ENCODE measurements around the gene FNIP2. TPM values are rescaled to one million over a fixed set of nuclear protein-coding genes. Genes with fewer than 3 reads are reported as not detected.
"Not testable (repeated sequence)": the region's sequence is repeated elsewhere in the genome, so short reads cannot be mapped to it uniquely, and the experiment has no call there.

The FNIP2 gene
- total and polyA plus RNA-seq, 2 experiments from 2014 or later = 1.8 to 22.4 TPM

- in situ Hi-C loops (cut with MboI) = loop anchor here (10.0 kb wide), 1 partner anchor 466 kb away; no protein-coding TSS in a partner anchor
Measured at GRCh38 chr4:158738866-158739265, 30.0 kb upstream of the FNIP2 start.

GRCh38 chr4:158739600-158739999 is 29.2 kb upstream of the FNIP2 start:
- H3K9me2 ChIP-seq (ENCODE audit: insufficient read depth) = no peaks in the 10 kb centered on the region
- DNase-seq = no peak
- no peak overlapping the region for H2AFZ ChIP-seq
- H3F3A ChIP-seq (ENCODE audit: insufficient read depth) = no peaks in the 10 kb centered on the region
- H3K4me3 ChIP-seq = no peak overlapping the region
- no peaks in the 10 kb centered on the region for H4K20me1 ChIP-seq (ENCODE audit: insufficient read depth)
- H3K79me2 ChIP-seq (ENCODE audit: insufficient read depth) = no peaks in the 10 kb centered on the region
- no peaks in the 10 kb centered on the region for H3K4me1 ChIP-seq (ENCODE audit: insufficient read depth)
- in situ Hi-C loops (cut with MboI) = loop anchor here (10.0 kb wide), 1 partner anchor 465 kb away; no protein-coding TSS in a partner anchor
- no peaks in the 10 kb centered on the region; the same call in 1 of the 2 replicates for H3K27me3 ChIP-seq (replicated peaks; ENCODE audit: insufficient read depth)
- TF ChIP-seq EZH2phosphoT487 (IDR thresholded peaks at IDR 0.05; ENCODE audit: insufficient read depth, low read depth) (no peak), EZH2 (IDR thresholded peaks at IDR 0.05; ENCODE audit: insufficient read depth, poor library complexity, severe bottlenecking) (no peak)
- no peak overlapping the region for H3K27ac ChIP-seq
- no peak overlapping the region for H3K4me2 ChIP-seq (ENCODE audit: unreplicated experiment)
- 64 to 71% methylated on average over 2 of the region's 2 CpGs for WGBS, 2 experiments (ENCODE audit: low coverage in 1 of 2, low lambda C conversion rate in 2 of 2, missing lambda C conversion rate in 2 of 2)
- H3K36me3 ChIP-seq (ENCODE audit: low read depth) = no peaks in the 10 kb centered on the region
- H3K9me3 ChIP-seq (ENCODE audit: low read depth) = no peaks in the 10 kb centered on the region
- no peak overlapping the region for H3K9ac ChIP-seq

More at GRCh38 chr4:158738866-158739265, 30.0 kb upstream of the FNIP2 start:
- WGBS, 2 experiments (ENCODE audit: low coverage in 1 of 2, low lambda C conversion rate in 2 of 2, missing lambda C conversion rate in 2 of 2) = 95% methylated on average over 2 of the region's 2 CpGs
- Histone ChIP-seq H3K9me2 (ENCODE audit: insufficient read depth) (no peaks in the 10 kb centered on the region), H3K4me1 (ENCODE audit: insufficient read depth) (no peaks in the 10 kb centered on the region), H3K27me3 (replicated peaks; ENCODE audit: insufficient read depth) (no peaks in the 10 kb centered on the region; the same call in 1 of the 2 replicates), H3K27ac (no peak overlapping the region), H2AFZ (no peak overlapping the region), H3K4me3 (no peak overlapping the region), H4K20me1 (ENCODE audit: insufficient read depth) (no peaks in the 10 kb centered on the region), H3K9me3 (ENCODE audit: low read depth) (no peaks in the 10 kb centered on the region), H3K79me2 (ENCODE audit: insufficient read depth) (no peaks in the 10 kb centered on the region), H3K4me2 (ENCODE audit: unreplicated experiment) (no peak overlapping the region), H3F3A (ENCODE audit: insufficient read depth) (no peaks in the 10 kb centered on the region), H3K36me3 (ENCODE audit: low read depth) (no peaks in the 10 kb centered on the region), H3K9ac (no peak overlapping the region)
- no peak for TF ChIP-seq EZH2 (IDR thresholded peaks at IDR 0.05; ENCODE audit: insufficient read depth, poor library complexity, severe bottlenecking)
- no peak for TF ChIP-seq EZH2phosphoT487 (IDR thresholded peaks at IDR 0.05; ENCODE audit: insufficient read depth, low read depth)
- DNase-seq = no peak

- no peak overlapping the region for H3K4me3 ChIP-seq
- no peaks in the 10 kb centered on the region for H3K4me1 ChIP-seq (ENCODE audit: insufficient read depth)
- no peaks in the 10 kb centered on the region for H3K36me3 ChIP-seq (ENCODE audit: low read depth)
- H3K9ac ChIP-seq = no peak overlapping the region
- DNase-seq = no peak
- H3K27ac ChIP-seq = no peak overlapping the region
- no peaks in the 10 kb centered on the region for H3F3A ChIP-seq (ENCODE audit: insufficient read depth)
- H3K79me2 ChIP-seq (ENCODE audit: insufficient read depth) = no peaks in the 10 kb centered on the region
- TF ChIP-seq EZH2 (IDR thresholded peaks at IDR 0.05; ENCODE audit: insufficient read depth, poor library complexity, severe bottlenecking) (no peak), EZH2phosphoT487 (IDR thresholded peaks at IDR 0.05; ENCODE audit: insufficient read depth, low read depth) (no peak)
- no peaks in the 10 kb centered on the region for H3K9me3 ChIP-seq (ENCODE audit: low read depth)
- H4K20me1 ChIP-seq (ENCODE audit: insufficient read depth) = no peaks in the 10 kb centered on the region
- in situ Hi-C loops (cut with MboI) = no loop called here
- H3K9me2 ChIP-seq (ENCODE audit: insufficient read depth) = no peaks in the 10 kb centered on the region
- WGBS, 2 experiments (ENCODE audit: low coverage in 1 of 2, low lambda C conversion rate in 2 of 2, missing lambda C conversion rate in 2 of 2) = 69 to 73% methylated on average over 3 of the region's 3 CpGs
- no peak overlapping the region for H2AFZ ChIP-seq
- no peaks in the 10 kb centered on the region; the same call in 1 of the 2 replicates for H3K27me3 ChIP-seq (replicated peaks; ENCODE audit: insufficient read depth)
- H3K4me2 ChIP-seq (ENCODE audit: unreplicated experiment) = no peak overlapping the region
Measured at GRCh38 chr4:158741326-158742021, 27.4 kb upstream of the FNIP2 start.

- H3F3A ChIP-seq (ENCODE audit: insufficient read depth); H3K4me3 ChIP-seq; H2AFZ ChIP-seq; H3K36me3 ChIP-seq (ENCODE audit: low read depth); H3K27ac ChIP-seq; H3K4me1 ChIP-seq (ENCODE audit: insufficient read depth); H3K9me2 ChIP-seq (ENCODE audit: insufficient read depth); in situ Hi-C loops (cut with MboI); H3K79me2 ChIP-seq (ENCODE audit: insufficient read depth); H3K27me3 ChIP-seq (replicated peaks; ENCODE audit: insufficient read depth); DNase-seq; H3K4me2 ChIP-seq (ENCODE audit: unreplicated experiment); H3K9me3 ChIP-seq (ENCODE audit: low read depth); H4K20me1 ChIP-seq (ENCODE audit: insufficient read depth); H3K9ac ChIP-seq: not testable (repeated sequence)
- 90 to 91% methylated on average over 9 to 21 of the region's 31 CpGs for WGBS, 2 experiments (ENCODE audit: low coverage in 1 of 2, low lambda C conversion rate in 2 of 2, missing lambda C conversion rate in 2 of 2)
Measured at GRCh38 chr4:158746537-158746936, 22.3 kb upstream of the FNIP2 start.
